Omental fat pad (tissue), 4 donors: Measurements from ENCODE around the gene GALM. TPM values are rescaled to one million over a fixed set of nuclear protein-coding genes. Genes with fewer than 3 reads are reported as not detected.
"Not testable (repeated sequence)": the region's sequence is repeated elsewhere in the genome, so short reads cannot be mapped to it uniquely, and the experiment has no call there.

ENCODE experiments used
- ATAC-seq: fragments of 150-250 bp; one replicate; pipeline ENCODE4 v1.9.1; 2016; ENCODE audit warnings: mild to moderate bottlenecking, moderate library complexity; ENCODE audit not compliant: low FRiP score
- DNase-seq: peaks from one replicate; pipeline ENCODE4 v3.0.0-alpha.2; 2019; ENCODE audit warnings: low spot score
- CTCF ChIP-seq, 3 donors: fragments of 450-650 bp; IDR thresholded peaks; one replicate each; pipeline ENCODE4 v1.5.1; 2016 to 2017; ENCODE audit warnings: antibody characterized with exemption in 3 of 3, mild to moderate bottlenecking in 3 of 3, moderate library complexity in 2 of 3
- total RNA-seq, 4 donors: library from RNA; depleted of rRNA; stranded (reverse); fragments of >200 nt; gene quantifications; one replicate each; pipeline ENCODE4 v1.1.0, GENCODE V29; 2016

GALM gene
- total RNA-seq, 4 donors from 2014 or later, result 9.7 to 29.3 (median 25.7) TPM

- ATAC-seq, result no peak
- no peak for TF ChIP-seq CTCF (IDR thresholded peaks at IDR 0.05)
- DNase-seq, result no peak
Observed at GRCh38 chr2:38704664-38705063, 38.8 kb downstream of the GALM start.

- no peak for TF ChIP-seq CTCF (IDR thresholded peaks at IDR 0.05)
- no peak for ATAC-seq
- DNase-seq, result no peak
Observed at GRCh38 chr2:38706846-38707345, 41.0 kb downstream of the GALM start.

- not testable (repeated sequence) for ATAC-seq, DNase-seq
Observed at GRCh38 chr2:38708491-38708890, 42.6 kb downstream of the GALM start.

- no peak for TF ChIP-seq CTCF (IDR thresholded peaks at IDR 0.05)
- no peak for DNase-seq
- ATAC-seq, result no peak
Observed at GRCh38 chr2:38708900-38709566, 43.1 kb downstream of the GALM start.

GRCh38 chr2:38709567-38710194, 43.8 kb downstream of the GALM start:
- no peak for DNase-seq
- no peak for TF ChIP-seq CTCF (IDR thresholded peaks at IDR 0.05)
- ATAC-seq, result no peak

- no peak for ATAC-seq
- no peak for DNase-seq
- TF ChIP-seq CTCF (IDR thresholded peaks at IDR 0.05), result no peak
Observed at GRCh38 chr2:38711558-38711957, 45.6 kb downstream of the GALM start.

GRCh38 chr2:38712413-38712812, 46.5 kb downstream of the GALM start:
- DNase-seq (no peak), ATAC-seq (no peak)
- TF ChIP-seq CTCF (IDR thresholded peaks at IDR 0.05), result no peak
